NCI-H524 treated with DMSO at 0.1 percent for 48 hours (cell line): ENCODE measurements around the gene KCNJ18.
"Not testable (repeated sequence)": the region's sequence is repeated elsewhere in the genome, so short reads cannot be mapped to it uniquely, and the experiment has no call there.

Experiments used
- DNase-seq: peaks from one replicate; lab custom pipeline; 2025; lab: John Stamatoyannopoulos, UW

Gene KCNJ18

GRCh38 chr17:21671437-21671836 lies 20.9 kb upstream of the KCNJ18 start:
- DNase-seq = not testable (repeated sequence)

- DNase-seq = not testable (repeated sequence)
Observed at GRCh38 chr17:21671871-21672270, 20.5 kb upstream of the KCNJ18 start.

GRCh38 chr17:21673451-21674241 lies 18.7 kb upstream of the KCNJ18 start:
- DNase-seq = not testable (repeated sequence)

GRCh38 chr17:21674242-21674731 lies 18.0 kb upstream of the KCNJ18 start:
- DNase-seq = no peak

GRCh38 chr17:21674891-21675738 lies 17.2 kb upstream of the KCNJ18 start:
- DNase-seq = not testable (repeated sequence)

GRCh38 chr17:21675739-21676130 lies 16.6 kb upstream of the KCNJ18 start:
- DNase-seq = not testable (repeated sequence)

- DNase-seq = no peak
Observed at GRCh38 chr17:21676281-21677111, 15.8 kb upstream of the KCNJ18 start.

GRCh38 chr17:21677126-21677910 lies 15.0 kb upstream of the KCNJ18 start:
- DNase-seq = no peak

- no peak for DNase-seq
Observed at GRCh38 chr17:21677911-21678310, 14.4 kb upstream of the KCNJ18 start.

- peak; percentile 69 for DNase-seq
Observed at GRCh38 chr17:21678393-21679081, 13.8 kb upstream of the KCNJ18 start.

- no peak for DNase-seq
Observed at GRCh38 chr17:21679256-21680146, 12.8 kb upstream of the KCNJ18 start.

GRCh38 chr17:21680366-21680765 lies 12.0 kb upstream of the KCNJ18 start:
- DNase-seq = no peak

GRCh38 chr17:21680850-21681351 lies 11.4 kb upstream of the KCNJ18 start:
- DNase-seq = peak; percentile 35

- not testable (repeated sequence) for DNase-seq
Observed at GRCh38 chr17:21681576-21681975, 10.7 kb upstream of the KCNJ18 start.

GRCh38 chr17:21682130-21682529 lies 10.2 kb upstream of the KCNJ18 start:
- DNase-seq = not testable (repeated sequence)

- DNase-seq = peak; percentile 18
Observed at GRCh38 chr17:21683142-21683712, 9.1 kb upstream of the KCNJ18 start.

- DNase-seq = not testable (repeated sequence)
Observed at GRCh38 chr17:21683897-21684296, 8.4 kb upstream of the KCNJ18 start.

- DNase-seq = not testable (repeated sequence)
Observed at GRCh38 chr17:21684384-21684783, 7.9 kb upstream of the KCNJ18 start.
